HCT116 (cell line): ENCODE results near the gene CA11. TPM values are rescaled to one million over a fixed set of nuclear protein-coding genes. Genes with fewer than 3 reads are reported as not detected.
A peak's percentile ranks its signal among the peaks of the same experiment; 100 is the strongest.

Experiments
- ATAC-seq: fragments of 200-7000 bp; cut with Tn5 transposase; 2 replicates; pipeline ENCODE4 v1.9.1; 2020; ENCODE audit warnings: mild to moderate bottlenecking, moderate library complexity
- BruUV-seq: library from RNA; stranded (reverse); fragments of 400-500 nt; replicated peaks from 2 replicates; lab custom pipeline; 2021; lab: Mats Ljungman, UMichigan
- CTCF ChIA-PET: fragments of 300-600 bp; sonication (Branson Sonifier 250); formaldehyde crosslinking; loops from one replicate; lab custom pipeline; 2021; ENCODE audit warnings: antibody characterized with exemption; lab: Charles Lee
- POLR2A ChIA-PET: fragments of 300-600, 350-600 bp; sonication (Branson Sonifier 250); formaldehyde crosslinking; loops from one replicate; lab custom pipeline; 2021; ENCODE audit warnings: antibody characterized with exemption; lab: Charles Lee
- RAD21 ChIA-PET, 2 experiments: fragments of 300-600 bp; sonication (Branson Sonifier 250); formaldehyde crosslinking; loops; one replicate each; lab custom pipeline; 2023; ENCODE audit warnings: low total read pairs in 2 of 2; ENCODE audit not compliant: uncharacterized antibody in 2 of 2, unreplicated experiment in 2 of 2, low non-redundant PET in 1 of 2; lab: Charles Lee
- DNase-seq: peaks from one replicate; pipeline ENCODE4 v3.0.0-alpha.2; 2010; ENCODE audit warnings: low read depth, low spot score
- H2AFZ ChIP-seq: fragments of 200-600 bp; shearing (Covaris generic), sonication (generic); 2 replicates; pipeline ENCODE4 v1.6.1; 2017; ENCODE audit warnings: low read depth, mixed run types, mixed read lengths, antibody characterized with exemption, low read length; ENCODE audit not compliant: poor library complexity, severe bottlenecking
- H3K27ac ChIP-seq: 2 replicates; pipeline ENCODE4 v1.5.1; 2012; ENCODE audit warnings: low read depth, low read length
- H3K27me3 ChIP-seq: fragments of 200-600 bp; sonication (generic); 2 replicates; pipeline ENCODE4 v1.6.1; 2016; ENCODE audit warnings: mixed run types, low read length, mixed read lengths; ENCODE audit not compliant: insufficient read depth
- H3K36me3 ChIP-seq, 2 experiments: fragments of 200-500 bp in 1 of 2; fragments of 200-600 bp in 1 of 2; sonication (Bioruptor generic) in 1 of 2; sonication (generic) in 1 of 2; 2 replicates each; pipeline versions ENCODE4 v1.5.1 to v1.6.1; 2014 to 2016; ENCODE audit warnings: low read length in 2 of 2, inconsistent platforms in 1 of 2, mixed read lengths in 1 of 2, mixed run types in 1 of 2; ENCODE audit not compliant: insufficient read depth in 2 of 2, control insufficient read depth in 1 of 2
- H3K4me1 ChIP-seq, 2 experiments: fragments of 200-600 bp in 1 of 2; sonication (generic) in 1 of 2; 2 replicates each; pipeline versions ENCODE4 v1.5.1 to v1.6.1; 2012 to 2017; ENCODE audit warnings: low read length in 2 of 2, inconsistent platforms in 1 of 2, mild to moderate bottlenecking in 1 of 2, mixed read lengths in 1 of 2, mixed run types in 1 of 2, moderate library complexity in 1 of 2; ENCODE audit not compliant: insufficient read depth in 2 of 2, control insufficient read depth in 1 of 2
- H3K4me2 ChIP-seq: fragments of 200-600 bp; sonication (generic); 2 replicates; pipeline ENCODE4 v1.6.1; 2017; ENCODE audit warnings: mixed run types, low read length, mixed read lengths
- H3K4me3 ChIP-seq, 2 experiments: fragments of 200-600 bp in 1 of 2; sonication (generic) in 1 of 2; replicated peaks in 1 of 2; 2 replicates each; pipeline ENCODE4 v1.5.1; 2011 to 2016; ENCODE audit warnings: low read length in 2 of 2, control low read depth in 1 of 2, low read depth in 1 of 2, mild to moderate bottlenecking in 1 of 2, mixed read lengths in 1 of 2, mixed run types in 1 of 2
- H3K79me2 ChIP-seq: fragments of 200-600 bp; sonication (generic); 2 replicates; pipeline ENCODE4 v1.6.1; 2017; ENCODE audit warnings: mild to moderate bottlenecking, mixed run types, low read length, moderate library complexity, mixed read lengths; ENCODE audit not compliant: insufficient read depth
- H3K9ac ChIP-seq: fragments of 200-600 bp; sonication (generic); 2 replicates; pipeline ENCODE4 v1.6.1; 2016; ENCODE audit warnings: low read length, mixed read lengths
- H3K9me2 ChIP-seq: fragments of 200-600 bp; sonication (generic), shearing (Covaris generic); 2 replicates; pipeline ENCODE4 v1.6.1; 2017; ENCODE audit warnings: mixed run types, mild to moderate bottlenecking, moderate library complexity; ENCODE audit not compliant: insufficient read depth
- H3K9me3 ChIP-seq, 2 experiments: fragments of 200-500 bp in 1 of 2; fragments of 200-600 bp in 1 of 2; sonication (Bioruptor generic) in 1 of 2; sonication (generic) in 1 of 2; 2 replicates each; pipeline ENCODE4 v1.6.1; 2014 to 2017; ENCODE audit warnings: low read length in 2 of 2, mixed read lengths in 2 of 2, inconsistent platforms in 1 of 2, low read depth in 1 of 2, mild to moderate bottlenecking in 1 of 2, mixed run types in 1 of 2, moderate library complexity in 1 of 2; ENCODE audit not compliant: control insufficient read depth in 1 of 2, insufficient read depth in 1 of 2
- H4K20me1 ChIP-seq: fragments of 200-600 bp; sonication (generic), shearing (Covaris generic); 2 replicates; pipeline ENCODE4 v1.6.1; 2017; ENCODE audit warnings: mixed run types, mild to moderate bottlenecking, moderate library complexity; ENCODE audit not compliant: insufficient read depth
- ATF3 ChIP-seq: IDR thresholded peaks from 2 replicates; pipeline ENCODE4 v1.6.1; 2012
- SIN3A ChIP-seq: IDR thresholded peaks from 2 replicates; pipeline ENCODE4 v1.6.1; 2012; ENCODE audit warnings: low read depth
- YY1 ChIP-seq: IDR thresholded peaks from 2 replicates; pipeline ENCODE4 v1.6.1; 2011; ENCODE audit warnings: low read length, low read depth, moderate library complexity, mild to moderate bottlenecking; ENCODE audit not compliant: insufficient replicate concordance; ENCODE audit errors: extremely low read depth
- ZBTB33 ChIP-seq: IDR thresholded peaks from 2 replicates; pipeline ENCODE4 v1.6.1; 2011; ENCODE audit warnings: mild to moderate bottlenecking, low read length, moderate library complexity; ENCODE audit not compliant: insufficient replicate concordance; ENCODE audit errors: extremely low read depth
- intact Hi-C: fragments of 100-400 bp; cut with micrococcal nuclease; formaldehyde crosslinking; loops from 2 replicates; pipeline ENCODE4 v1.10.0; 2022
- total RNA-seq: library from RNA; stranded (reverse); gene quantifications from one replicate; pipeline ENCODE4 v1.2.1, GENCODE V29; 2021; ENCODE audit not compliant: unreplicated experiment

Gene CA11
- total RNA-seq, 1 experiment from 2014 or later = 29.6 TPM

GRCh38 chr19:48646722-48647216 is 782 bp upstream of the CA11 start:
- Histone ChIP-seq H4K20me1 (no peaks in the 10 kb centered on the region), H2AFZ (no peak overlapping the region), H3K27ac (peak overlapping the region; percentile 83), H3K36me3 (no peaks in the 10 kb centered on the region), H3K4me2 (peak overlapping the region; percentile 85), H3K27me3 (no peaks in the 10 kb centered on the region), H3K79me2 (no peaks in the 10 kb centered on the region), H3K4me3 (peak overlapping the region; percentile 55 to 58), H3K9me3 (no peaks in the 10 kb centered on the region), H3K9me2 (no peaks in the 10 kb centered on the region), H3K4me1 (peaks cover 19 to 56% of the 10 kb centered on the region in 2 experiments), H3K9ac (no peak overlapping the region)
- no peak for TF ChIP-seq ZBTB33
- TF ChIP-seq YY1 = no peak
- no peak for TF ChIP-seq ATF3
- TF ChIP-seq SIN3A = no peak
- ChIA-PET POLR2A (interaction anchor here (0.7 to 2.5 kb wide), 9 partner anchors 10 to 1362 kb away, joined by 3 to 27 read pairs (median 6); partner anchors contain the start of genes DBP, FUT2, RPL18 and SPHK2), RAD21 (interaction anchor here in 1 of 2 experiments (1.0 kb wide), 1 partner anchor 94 kb away, joined by 3 read pairs; no protein-coding TSS in a partner anchor), CTCF (interaction anchor here (1.0 to 2.4 kb wide), 8 partner anchors 9 to 135 kb away, joined by 3 to 8 read pairs (median 6); partner anchors contain the start of genes FUT2, RPL18 and SPHK2)
- ATAC-seq (no peak), DNase-seq (no peak)
- intact Hi-C loops = loop anchor here (2.0 kb wide), 3 partner anchors 142 to 196 kb away; no protein-coding TSS in a partner anchor
- BruUV-seq = no TSS peak
